GM23248 (cell line): ENCODE measurements around the gene LRRC59.

Source experiments
- EZH2 ChIP-seq: fragments of 200-600 bp; sonication (generic); IDR thresholded peaks from 2 replicates; pipeline ENCODE4 v1.6.1; 2018; ENCODE audit warnings: antibody characterized with exemption, mild to moderate bottlenecking; ENCODE audit not compliant: insufficient read depth, poor library complexity, severe bottlenecking
- EZH2phosphoT487 ChIP-seq: fragments of 200-600 bp; sonication (generic); IDR thresholded peaks from 2 replicates; pipeline ENCODE4 v1.6.1; 2018; ENCODE audit warnings: antibody characterized with exemption, moderate library complexity, mild to moderate bottlenecking, low read depth; ENCODE audit not compliant: insufficient read depth

GRCh38 chr17:50386510-50386909, 10.8 kb downstream of the LRRC59 start:
- TF ChIP-seq EZH2, result no peak
- no peak for TF ChIP-seq EZH2phosphoT487
